HFF-Myc (cell line): ENCODE data around the gene ZSWIM5.
A peak's percentile ranks its signal among the peaks of the same experiment; 100 is the strongest.

ENCODE experiments used
- DNase-seq: peaks from one replicate; pipeline ENCODE4 v3.0.0-alpha.2; 2011; ENCODE audit warnings: low read depth; ENCODE audit errors: extremely low read depth
- H3K4me3 ChIP-seq: replicated peaks from 2 replicates; pipeline ENCODE4 v1.5.1; 2011; ENCODE audit warnings: low read depth, mild to moderate bottlenecking, control low read depth, low read length
- TF ChIP-seq, protein P1 (sequence below): IDR thresholded peaks from 2 replicates; pipeline ENCODE4 v1.5.1; 2012; ENCODE audit warnings: mild to moderate bottlenecking, low read depth, low read length, control low read depth; ENCODE audit errors: missing control alignments

ZSWIM5 gene

DNA sequence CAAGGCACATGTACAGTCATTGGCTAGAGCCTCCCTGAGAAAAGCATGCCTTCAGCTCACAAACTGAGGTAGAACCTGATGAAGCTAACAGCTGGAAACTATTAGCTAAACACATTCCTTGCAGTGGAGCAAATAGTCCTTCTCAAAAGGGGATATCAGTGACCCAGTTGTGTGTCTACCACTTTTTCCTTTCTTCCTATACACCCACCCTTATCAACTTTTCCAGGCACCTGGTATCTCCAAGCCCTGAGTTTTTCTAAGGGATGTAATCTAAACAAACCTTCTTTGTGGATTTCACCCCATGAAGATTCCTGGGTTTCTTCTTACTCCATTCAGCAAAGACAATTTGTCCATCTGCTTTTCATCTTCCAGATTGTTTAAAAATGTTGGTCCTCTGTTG is 10.5 kb upstream of the ZSWIM5 start:
- DNase-seq, result no peak
- TF ChIP-seq, protein P1, sequence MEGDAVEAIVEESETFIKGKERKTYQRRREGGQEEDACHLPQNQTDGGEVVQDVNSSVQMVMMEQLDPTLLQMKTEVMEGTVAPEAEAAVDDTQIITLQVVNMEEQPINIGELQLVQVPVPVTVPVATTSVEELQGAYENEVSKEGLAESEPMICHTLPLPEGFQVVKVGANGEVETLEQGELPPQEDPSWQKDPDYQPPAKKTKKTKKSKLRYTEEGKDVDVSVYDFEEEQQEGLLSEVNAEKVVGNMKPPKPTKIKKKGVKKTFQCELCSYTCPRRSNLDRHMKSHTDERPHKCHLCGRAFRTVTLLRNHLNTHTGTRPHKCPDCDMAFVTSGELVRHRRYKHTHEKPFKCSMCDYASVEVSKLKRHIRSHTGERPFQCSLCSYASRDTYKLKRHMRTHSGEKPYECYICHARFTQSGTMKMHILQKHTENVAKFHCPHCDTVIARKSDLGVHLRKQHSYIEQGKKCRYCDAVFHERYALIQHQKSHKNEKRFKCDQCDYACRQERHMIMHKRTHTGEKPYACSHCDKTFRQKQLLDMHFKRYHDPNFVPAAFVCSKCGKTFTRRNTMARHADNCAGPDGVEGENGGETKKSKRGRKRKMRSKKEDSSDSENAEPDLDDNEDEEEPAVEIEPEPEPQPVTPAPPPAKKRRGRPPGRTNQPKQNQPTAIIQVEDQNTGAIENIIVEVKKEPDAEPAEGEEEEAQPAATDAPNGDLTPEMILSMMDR, result no peak
- no peak overlapping the region for H3K4me3 ChIP-seq

DNA sequence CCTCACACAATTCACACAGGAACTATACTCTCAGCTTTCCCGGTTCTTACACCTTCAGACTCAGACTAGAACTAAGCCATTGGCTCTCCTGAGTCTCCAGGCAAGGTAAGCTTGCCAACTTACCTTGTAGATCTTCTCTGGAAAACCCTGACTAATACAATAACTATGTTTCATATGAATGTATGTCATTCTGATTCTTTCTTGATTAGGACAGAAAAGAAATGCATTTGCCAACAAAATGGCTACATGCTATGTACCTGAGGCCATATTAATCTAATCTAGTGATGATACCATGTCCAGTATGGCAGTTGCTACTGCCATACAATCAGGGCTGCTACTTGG is 9.8 kb upstream of the ZSWIM5 start:
- DNase-seq, result no peak
- no peak overlapping the region for H3K4me3 ChIP-seq
- TF ChIP-seq, protein P1, result no peak

GRCh38 chr1:45215485-45216199 is 9.2 kb upstream of the ZSWIM5 start:
- TF ChIP-seq, protein P1, result no peak
- DNase-seq, result no peak
- no peak overlapping the region for H3K4me3 ChIP-seq

DNA sequence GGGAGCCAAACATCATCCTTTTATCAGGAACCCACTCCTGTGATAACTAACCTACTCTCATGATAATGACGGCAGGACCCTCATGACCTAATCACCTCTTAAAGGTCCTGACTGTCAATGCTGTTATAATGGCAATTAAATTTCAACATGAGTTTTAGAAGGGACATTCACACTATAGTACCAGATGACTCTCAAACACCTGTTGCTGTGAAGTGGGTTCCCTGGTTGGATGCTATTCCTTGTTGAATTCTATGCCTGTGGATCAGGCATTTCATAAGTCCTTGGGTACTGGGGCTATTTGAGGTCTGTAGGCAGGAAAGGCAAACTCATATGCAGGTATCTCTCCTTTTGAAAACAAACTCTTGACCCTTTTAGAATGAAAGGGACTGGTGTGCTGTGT is 7.5 kb upstream of the ZSWIM5 start:
- TF ChIP-seq, protein P1, result no peak
- H3K4me3 ChIP-seq, result no peak overlapping the region
- no peak for DNase-seq

DNA sequence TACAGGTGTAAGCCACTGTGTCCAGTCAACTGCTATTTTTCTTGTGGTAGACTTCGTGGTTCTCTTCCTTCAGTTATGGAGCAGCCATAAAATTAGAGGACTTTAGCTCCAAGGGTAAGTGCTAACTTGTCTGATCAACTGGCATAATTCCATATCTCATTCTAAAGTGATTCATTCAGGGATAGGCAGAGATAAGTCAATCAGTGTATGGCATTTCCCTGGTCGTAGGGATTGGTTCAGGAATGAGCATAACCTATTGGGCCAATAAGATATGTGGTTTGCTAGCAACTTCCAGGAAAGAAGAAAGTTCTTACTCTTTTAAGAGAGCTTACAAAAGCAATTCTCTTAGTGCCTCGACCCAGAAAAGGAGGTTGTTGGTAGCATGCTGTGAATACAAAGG is 4.7 kb upstream of the ZSWIM5 start:
- no peak for DNase-seq
- TF ChIP-seq, protein P1, result no peak
- no peak overlapping the region for H3K4me3 ChIP-seq

- TF ChIP-seq, protein P1, result no peak
- peak overlapping the region; percentile 25 for H3K4me3 ChIP-seq
- no peak for DNase-seq
These were observed 611 bp upstream of the ZSWIM5 start for GRCh38 chr1:45206808-45207623.
